Measurements from ENCODE around the gene GCNT1.
A peak's percentile ranks its signal among the peaks of the same experiment; 100 is the strongest.
"Not testable (repeated sequence)": the region's sequence is repeated elsewhere in the genome, so short reads cannot be mapped to it uniquely, and the experiment has no call there.

The GCNT1 gene

DNA sequence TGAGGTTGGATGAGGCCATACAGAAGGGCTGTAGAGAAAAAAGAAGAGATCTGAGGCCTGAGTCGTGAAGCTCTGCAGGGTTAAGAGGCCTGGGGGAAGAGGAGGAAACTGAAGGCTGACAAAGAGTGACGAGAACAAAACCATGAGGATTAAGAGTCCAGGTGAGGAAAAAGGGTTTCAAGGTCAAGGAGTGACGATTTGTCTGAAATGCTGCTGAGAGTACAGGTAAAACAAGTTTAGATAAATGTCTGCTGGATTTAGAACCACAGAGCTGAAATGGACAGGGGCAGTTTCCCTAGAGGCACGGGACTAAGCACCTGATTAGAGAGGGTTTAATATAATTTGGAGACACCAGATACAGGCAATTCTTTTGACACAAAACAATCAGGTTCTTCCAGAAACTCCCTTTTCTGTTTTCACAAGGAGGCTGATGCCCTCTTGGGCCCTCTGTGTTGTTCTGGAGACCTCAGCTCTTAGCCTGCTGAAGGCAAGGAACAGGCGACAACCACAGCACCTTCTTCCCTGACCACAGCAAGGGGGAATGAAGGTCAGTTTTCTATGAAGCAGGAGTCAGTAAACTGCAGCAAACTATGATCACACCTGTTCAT lies 14.6 kb upstream of the GCNT1 start:
- DNase-seq, result no peak

DNA sequence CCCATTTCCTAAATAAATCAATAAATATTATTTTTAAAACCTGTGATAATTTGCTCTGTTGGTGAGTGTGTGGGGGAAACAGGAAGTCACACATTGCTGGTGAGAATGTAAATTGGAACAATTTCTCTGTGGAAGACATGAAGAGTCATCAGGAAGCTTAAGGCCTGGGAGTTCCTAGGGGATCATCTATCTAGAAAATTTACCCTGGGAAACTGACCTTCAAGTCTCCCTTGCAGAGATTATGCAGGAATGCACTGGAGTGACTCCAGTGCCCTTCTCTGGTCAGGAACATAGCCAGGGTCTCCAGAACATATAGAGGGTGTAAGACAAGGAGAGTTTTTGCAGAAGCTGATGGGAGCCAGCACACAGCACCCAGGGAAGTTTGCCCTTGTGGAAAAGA lies 13.0 kb upstream of the GCNT1 start:
- DNase-seq, result no peak

DNA sequence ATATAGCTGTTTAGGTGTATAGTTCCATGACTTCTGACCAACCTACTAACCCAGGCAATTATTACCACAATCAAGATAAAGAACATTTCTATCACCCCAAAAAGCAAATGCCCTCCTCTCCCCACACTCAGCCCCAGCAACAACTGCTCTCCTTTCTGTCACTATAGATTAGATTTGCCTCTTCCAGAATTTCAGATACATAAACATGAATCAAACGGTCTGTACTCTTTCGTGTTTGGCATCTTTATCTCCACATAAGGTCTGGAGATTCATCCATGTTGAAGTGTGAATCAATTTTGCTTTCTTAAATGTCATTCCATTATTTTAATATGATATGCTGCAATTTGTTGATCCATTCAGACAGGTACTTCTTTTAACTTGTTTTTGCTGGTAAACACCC lies 10.5 kb upstream of the GCNT1 start:
- DNase-seq, result no peak

DNA sequence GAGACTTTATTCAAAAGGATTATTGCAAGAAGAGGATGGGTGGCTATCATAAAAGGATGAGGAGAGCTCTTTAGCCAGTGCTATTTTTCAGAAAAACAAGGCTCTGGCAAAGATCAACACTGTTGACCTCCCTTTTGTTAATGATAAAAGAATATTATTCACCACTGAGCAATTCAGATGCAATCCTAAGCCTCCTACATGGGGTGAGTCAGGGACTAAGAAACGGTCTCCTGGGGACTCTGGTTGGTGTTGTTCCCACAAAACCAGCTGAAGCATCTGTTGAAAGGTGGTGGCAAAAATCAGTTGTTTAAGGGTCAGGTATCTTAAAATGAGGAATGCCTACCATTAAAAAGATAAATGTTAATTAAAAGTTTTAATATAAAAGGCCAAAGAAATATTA lies 7.7 kb upstream of the GCNT1 start:
- no peak for DNase-seq

DNA sequence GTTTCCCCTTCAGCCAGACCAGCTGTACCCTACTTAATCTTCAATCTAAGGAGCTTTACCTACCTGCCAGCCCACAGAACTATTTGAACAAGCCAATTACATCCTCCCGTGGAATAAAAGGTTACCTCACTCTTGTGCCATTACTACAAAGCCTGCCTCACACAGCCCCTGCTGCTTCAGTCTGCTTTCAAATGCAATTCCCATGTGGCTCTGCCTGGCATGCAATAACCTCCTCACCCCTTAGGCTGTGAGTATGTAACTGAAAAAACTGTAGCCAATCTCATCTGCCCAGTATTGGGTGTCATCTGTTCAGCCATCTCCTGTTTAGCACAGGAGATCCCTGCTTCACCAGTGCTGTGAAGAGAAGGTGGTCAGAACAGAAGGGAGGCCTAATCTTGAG lies 6.1 kb upstream of the GCNT1 start:
- no peak for DNase-seq

DNA sequence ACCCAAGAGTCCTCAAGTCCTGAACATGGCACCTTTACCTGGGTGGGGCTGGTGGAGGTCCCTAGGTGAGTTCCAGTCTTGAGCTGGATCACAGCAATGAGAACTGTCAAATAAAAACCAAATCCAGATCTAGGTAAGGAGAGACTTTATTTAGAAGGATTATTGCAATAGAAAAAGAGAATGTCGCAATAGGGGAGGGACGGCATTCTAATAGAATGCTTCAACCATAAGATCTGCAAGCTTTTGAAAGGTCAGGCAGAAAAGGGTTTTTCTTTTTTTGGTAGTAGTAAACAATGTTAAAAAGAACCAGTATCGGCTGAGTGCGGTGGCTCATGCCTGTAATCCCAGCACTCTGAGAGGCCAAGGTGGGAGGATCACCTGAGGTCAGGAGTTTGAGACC lies 5.2 kb upstream of the GCNT1 start:
- DNase-seq, result no peak

DNA sequence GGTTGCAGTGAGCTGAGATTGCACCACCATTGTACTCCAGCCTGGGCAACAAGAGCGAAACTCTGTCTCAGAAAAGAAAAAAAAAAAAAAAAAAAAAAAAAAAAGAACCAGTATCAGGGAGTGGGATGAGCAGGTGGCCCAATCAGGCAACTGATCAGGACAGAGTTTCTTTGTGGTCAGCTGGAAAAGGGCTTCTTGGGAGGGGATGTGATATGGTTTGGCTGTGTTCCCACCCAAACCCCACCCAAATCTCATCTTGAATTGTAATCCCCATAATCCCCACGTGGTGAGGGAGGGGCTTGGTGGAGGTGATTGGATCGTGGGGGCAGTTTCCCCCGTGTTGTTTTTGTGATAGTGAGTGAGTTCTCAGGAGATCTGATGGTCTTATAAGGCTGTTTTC lies 4.7 kb upstream of the GCNT1 start:
- DNase-seq, result no peak

DNA sequence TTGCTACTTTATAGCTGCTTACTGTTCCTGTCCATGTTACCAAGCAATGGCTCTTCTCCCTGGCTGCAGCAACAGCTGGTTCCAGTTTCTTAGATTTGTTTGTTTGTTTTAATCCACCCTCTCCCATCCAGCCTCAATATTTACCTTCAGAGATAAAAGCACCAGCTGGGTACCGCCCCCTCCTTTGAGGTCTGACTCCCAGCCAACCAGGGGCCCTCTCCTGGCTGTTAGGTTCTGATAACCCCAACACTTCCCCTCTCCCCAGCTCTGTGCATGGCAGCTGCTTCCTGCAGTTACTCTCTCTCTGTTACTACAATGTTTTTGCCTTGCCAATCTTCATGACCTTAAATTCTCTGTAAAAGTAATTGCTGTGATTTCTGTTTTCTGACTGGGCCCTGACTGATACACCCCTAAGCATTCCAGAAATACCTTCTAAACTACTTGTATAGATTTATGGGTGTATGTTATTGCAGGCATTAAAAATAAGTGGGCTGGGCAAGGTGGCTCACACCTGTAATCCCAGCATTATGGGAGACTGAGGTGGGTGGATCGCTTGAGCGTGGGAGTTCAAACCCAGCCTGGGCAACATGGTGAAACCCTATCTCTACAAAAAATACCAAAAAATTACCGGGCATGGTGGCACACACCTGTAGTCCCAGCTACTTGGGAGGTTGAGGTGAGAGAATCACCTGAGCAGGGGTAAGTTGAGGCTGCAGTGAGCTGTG lies 2.6 kb upstream of the GCNT1 start:
- DNase-seq, result peak; percentile 56

DNA sequence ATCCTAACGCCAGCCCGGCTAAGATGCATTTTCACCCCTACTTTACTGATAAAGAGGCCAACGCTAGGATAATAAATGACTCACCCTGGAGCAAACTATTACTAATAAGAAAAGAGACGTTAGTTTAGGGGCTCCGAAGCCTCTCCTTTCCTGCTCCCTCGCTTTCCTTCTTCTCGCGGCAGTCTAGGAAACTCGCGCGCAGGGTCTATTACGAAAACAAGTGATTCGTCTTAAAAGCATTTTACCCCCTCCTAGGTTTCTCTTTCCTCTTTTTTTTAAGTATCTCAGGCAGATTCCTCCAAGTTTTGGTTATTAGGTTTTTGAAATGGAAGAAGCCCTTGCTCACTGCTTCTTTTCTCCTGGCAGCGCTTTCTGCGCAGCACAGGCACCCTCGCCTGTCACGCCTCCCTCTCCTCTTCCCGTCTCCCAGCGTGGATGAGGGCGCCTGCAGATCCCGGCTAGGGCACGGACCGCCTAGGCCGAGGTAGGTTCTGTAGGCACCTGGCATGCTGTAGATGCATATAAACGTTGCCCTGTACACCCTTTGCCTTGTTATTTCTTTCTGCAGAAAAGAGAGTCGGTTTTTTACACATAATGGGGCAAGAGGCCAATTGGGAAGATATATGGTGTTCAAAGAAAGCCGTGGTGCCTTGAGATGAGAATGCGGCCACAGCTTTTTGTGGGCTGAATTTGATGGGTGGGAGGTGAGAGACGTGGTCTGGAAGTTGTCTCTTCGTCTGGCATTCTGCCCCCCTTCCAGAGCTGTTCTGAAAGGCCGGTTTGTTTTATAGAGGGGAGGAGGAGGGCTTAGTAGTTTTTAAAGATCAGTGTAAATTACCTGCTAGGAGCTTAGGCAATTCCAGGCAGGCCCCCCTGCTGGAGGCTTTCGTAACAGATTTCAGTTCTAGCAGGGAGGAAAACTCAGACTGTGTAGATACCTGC lies 983 bp downstream of the GCNT1 start:
- DNase-seq, result no peak

DNA sequence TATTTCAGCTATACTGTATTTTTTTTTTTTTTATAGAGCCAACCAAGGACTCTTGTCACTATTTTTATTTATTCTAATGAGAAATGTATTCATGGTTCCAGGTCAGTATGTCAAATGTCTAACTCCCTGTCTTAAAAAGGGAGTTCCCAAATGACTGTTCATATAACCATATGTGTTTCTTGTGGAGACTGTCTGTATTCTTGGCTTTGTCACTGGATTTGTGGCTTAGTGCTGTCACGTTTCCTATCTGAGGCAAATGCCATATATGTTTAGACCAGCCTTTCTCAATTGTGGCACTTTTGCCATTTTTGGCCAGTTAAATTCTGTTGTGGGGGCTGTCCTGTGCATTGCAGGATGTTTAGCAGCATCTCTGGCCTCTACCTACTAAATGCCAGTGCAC lies 3.1 kb downstream of the GCNT1 start:
- no peak for DNase-seq

DNA sequence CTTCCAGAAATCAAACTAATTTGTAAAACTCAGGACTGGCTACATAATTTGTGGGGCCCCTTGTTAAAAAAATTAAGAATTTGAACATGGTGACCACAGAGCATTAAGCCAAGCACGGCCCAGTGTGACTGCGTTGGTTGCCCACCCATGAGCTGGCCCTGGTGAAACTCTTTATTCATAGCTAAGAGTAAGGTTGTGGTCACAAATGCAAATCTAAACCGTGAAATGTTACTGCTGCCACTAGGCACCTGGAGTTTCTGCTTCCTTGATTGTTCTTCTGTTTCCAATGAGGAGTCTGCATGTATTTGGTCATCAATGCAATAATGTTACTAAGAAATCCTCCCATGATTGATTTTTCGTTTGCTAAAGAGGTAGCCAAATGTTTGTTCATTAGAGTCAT lies 4.2 kb downstream of the GCNT1 start:
- no peak for DNase-seq

DNA sequence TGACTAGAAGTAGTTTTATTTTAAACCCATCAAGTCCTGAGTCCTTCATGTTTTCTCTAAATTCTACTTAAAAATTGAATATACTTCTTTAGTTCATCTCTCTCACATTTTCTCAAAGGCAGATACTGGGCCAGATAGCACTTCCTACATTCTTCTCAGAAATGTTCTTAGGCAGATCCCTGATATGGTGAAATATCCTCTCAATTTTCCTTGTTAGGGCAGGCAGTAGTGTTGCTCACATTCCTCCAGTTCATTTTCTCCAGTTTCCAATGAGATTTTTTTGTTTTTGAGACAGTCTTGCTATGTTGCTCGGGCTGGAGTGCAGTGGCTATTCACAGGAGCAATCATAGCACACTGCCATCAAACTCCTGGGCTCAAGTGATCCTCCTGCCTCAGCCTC lies 5.7 kb downstream of the GCNT1 start:
- DNase-seq, result no peak

DNA sequence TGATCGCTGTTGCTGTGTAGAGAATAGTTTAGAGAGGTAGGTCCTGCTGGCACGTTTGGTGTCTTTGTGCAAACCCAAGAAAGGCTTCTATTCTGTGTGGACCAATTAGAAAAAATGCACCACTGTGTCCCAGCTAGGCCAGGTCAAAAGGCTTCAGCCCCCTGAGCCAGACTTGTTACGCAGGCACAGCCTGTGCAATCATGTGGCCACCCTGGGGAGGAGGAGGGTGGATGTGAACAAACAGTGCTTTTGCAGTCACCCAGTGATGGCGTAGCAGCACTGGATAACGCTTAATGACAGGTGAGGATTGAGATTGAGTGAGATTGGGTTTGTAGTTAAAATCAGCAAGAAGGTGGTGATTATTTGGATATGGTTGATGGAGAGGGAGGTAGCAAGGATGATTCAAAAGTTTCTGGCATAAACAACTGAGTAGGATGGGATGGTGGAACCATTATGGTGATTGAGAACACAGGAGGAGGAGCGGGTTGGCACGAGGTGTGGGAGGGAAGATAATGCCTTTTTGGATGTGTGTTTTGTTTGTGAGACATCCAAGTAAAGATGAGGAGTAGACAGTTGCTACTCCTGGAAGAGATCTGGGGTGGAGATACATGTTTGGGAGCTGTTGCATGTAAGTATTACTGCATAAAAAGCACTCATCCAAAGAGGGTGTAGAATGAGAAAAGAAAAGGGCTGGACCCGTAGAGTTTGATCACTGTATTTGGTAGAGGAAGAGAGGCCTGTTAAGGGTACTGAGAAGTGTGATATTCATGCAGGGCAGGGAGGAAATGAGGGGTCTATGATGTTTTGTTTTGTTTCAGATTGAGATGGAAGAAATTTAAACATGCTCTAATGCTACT lies 6.7 kb downstream of the GCNT1 start:
- DNase-seq, result no peak

DNA sequence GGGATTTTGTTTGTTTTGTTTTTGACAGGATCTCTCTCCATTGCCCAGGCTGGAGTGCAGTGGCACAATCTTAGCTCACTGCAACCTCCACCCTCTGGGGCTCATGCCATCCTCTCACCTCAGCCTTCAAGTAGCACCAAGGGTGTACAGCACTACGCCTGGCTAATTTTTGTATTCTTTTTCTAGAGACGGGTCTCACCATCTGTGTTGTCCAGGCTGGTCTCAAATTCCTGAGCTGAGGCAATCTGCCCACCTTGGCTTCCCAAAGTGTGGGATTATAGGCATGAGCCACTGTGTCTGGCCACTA lies 7.3 kb downstream of the GCNT1 start:
- no peak for DNase-seq

DNA sequence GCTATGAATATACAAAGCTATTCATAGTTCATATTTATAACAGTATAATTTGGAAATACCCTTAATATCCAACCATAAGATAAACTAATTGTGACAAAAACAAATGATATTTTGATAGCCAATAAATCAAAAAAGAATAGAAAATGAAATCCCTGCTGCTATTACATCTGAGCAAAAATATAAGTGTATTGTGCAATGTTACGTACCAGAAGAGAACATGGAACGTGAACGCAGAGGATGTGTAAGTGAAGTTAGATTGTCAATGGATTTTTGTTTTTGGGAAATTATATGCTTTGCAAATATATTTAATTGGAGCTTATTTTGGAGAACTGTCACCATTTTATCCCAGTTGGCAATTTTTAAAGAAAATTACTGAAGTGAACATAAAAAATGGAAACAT lies 15.4 kb downstream of the GCNT1 start:
- no peak for DNase-seq

DNA sequence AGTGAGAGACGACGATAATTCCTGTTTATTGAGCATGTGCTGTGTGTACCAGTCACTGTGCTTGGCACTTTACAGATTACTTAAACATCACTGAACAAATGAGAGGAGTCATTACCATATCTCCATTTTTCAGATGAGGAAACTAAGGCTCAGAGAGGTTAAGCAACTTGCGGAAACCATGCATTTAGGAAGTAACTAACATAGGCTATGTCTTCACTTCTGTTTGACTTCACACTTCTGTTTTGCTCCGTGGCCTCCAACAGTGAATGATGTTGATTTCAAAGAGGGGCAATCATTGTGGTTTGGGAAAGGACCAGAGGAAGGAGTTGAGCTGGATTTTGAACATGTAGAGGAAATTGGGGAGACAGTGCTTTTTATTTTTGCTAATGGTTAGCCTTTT lies 16.7 kb downstream of the GCNT1 start:
- no peak for DNase-seq

DNA sequence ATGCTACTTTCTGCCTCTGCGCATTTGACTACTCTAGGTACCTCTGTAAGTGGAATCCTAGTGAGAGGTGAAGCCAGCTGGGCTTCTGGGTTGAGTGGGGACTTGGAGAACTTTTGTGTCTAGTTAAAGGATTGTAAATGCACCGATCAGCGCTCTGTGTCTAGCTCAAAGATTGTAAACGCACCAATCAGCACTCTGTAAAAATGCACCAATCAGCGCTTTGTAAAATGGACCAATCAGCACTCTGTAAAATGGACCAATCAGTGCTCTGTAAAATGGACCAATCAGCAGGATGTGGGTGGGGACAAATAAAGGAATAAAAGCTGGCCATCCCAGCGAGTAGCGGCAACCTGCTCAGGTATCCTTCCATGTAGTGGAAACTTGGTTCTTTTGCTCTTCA lies 18.8 kb downstream of the GCNT1 start:
- DNase-seq, result not testable (repeated sequence)

DNA sequence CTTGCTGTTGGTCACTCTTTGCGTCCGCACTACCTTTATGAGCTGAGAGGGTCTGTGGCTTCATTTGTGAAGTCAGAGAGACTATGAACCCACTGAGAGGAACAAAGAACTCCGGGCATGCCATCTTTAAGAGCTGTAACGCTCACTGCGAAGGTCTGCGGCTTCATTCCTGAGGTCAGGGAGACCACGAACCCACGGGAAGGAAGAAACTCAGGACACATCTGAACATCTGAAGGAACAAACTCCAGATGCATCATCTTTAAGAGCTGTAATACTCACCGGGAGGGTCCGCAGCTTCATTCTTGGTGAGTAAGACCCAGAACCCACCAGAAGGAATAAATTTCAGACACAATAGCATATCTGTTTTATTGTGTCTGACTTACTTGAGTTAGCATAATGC lies 19.2 kb downstream of the GCNT1 start:
- no peak for DNase-seq

DNA sequence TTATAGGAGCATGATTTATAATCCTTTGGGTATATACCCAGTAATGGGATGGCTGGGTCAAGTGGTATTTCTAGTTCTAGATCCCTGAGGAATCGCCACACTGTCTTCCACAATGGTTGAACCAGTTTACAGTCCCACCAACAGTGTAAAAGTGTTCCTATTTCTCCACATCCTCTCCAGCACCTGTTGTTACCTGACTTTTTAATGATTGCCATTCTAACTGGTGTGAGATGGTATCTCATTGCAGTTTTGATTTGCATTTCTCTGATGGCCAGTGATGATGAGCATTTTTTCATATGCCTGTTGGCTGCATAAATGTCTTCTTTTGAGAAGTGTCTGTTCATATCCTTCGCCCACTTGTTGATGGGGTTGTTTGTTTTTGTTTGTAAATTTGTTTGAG lies 20.4 kb downstream of the GCNT1 start:
- DNase-seq, result not testable (repeated sequence)

DNA sequence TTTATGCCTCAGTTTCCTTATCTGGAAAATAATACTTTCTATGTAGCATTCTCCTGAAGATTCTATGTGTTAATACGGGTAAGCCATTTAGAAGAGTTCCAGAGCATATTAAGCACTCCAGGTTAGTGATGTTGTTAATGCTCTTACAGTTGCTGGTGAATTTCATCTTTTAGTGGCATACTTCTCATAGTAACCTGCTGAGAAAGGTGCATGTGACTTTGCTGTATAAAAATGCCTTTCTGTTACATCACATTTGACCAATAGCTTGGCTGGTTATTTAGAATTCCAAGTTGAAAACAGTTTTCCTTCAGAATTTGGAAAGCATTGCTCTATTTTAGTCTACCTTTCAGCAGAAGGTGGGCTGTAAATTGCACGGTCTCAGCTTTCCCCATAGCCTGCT lies 27.2 kb downstream of the GCNT1 start:
- DNase-seq, result no peak

DNA sequence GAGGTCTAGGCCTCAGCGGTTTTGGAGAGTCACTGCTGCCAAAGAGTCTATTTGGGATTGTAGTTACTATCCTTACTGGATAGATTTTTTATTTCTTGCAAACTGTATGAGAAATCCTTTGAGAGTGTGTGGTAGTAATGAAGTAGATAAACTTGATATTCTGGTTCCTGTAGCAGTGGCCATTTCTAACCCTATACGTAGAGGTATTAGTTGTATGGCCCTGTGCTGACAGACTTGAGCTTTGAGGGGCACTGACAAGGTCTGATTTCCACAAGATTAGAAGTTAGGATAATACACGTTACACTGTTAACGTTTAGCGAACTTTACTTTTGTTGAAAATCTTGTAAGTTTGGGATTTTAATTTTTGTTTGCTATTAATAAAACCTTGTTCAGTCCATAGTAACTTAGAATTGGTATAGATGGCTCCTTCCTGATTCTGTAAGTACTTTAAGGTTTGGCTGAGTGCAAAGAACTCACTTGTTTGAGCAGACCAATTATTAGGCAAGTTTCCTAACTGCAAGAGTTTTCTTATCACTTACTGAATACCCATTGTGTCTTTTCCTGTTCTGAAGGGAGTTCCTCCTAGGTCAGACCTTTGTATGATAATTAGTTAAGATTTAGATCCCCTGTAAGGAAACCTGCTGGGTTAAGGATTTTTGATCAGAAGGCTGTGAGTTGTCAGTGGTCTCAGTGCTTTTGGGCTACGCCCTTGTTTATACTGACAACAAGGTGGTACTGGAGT lies 31.4 kb downstream of the GCNT1 start:
- no peak for DNase-seq

DNA sequence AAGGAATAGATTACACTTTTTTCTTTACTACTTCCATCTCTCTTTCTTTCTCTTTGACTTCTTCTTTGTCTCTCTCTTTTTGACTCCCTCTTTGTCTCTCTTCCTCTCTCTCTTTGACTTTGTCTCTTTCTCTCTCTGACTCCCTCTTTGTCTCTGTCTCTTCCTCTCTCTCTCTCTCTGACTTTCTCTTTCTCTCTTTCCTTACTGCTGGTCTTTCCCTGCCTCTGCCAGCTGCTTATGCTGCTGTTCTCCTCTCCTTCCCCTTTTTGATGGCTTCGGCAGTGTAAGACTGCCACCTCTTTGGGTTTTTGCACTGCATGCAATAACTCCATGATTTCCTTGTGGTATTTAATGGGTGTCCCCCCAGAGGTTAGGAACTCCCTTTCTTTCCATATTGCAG lies 32.1 kb downstream of the GCNT1 start:
- not testable (repeated sequence) for DNase-seq
